HEK293 (cell line): Measurements from ENCODE around the gene TSPAN1.

Experiments used
- SALL2 ChIP-seq: fragments of 450-650 bp; formaldehyde crosslinking; IDR thresholded peaks from 2 replicates; pipeline ENCODE4 v1.5.0; 2017; ENCODE audit warnings: missing biosample characterization, mild to moderate bottlenecking, missing genetic modification characterization, borderline replicate concordance
- SETDB1 ChIP-seq: IDR thresholded peaks from one replicate; pipeline ENCODE4 v1.6.1; 2017; ENCODE audit warnings: mild to moderate bottlenecking, low read length, moderate library complexity, mixed read lengths; ENCODE audit not compliant: insufficient read length
- TRIM28 ChIP-seq: IDR thresholded peaks from 2 replicates; pipeline ENCODE4 v1.6.1; 2011; ENCODE audit warnings: low read length, control low read depth, borderline replicate concordance
- ZBTB17 ChIP-seq: fragments of 450-650 bp; formaldehyde crosslinking; IDR thresholded peaks from 2 replicates; pipeline ENCODE4 v1.5.1; 2016; ENCODE audit warnings: missing biosample characterization, missing genetic modification characterization
- ZNF138 ChIP-seq: fragments of 450-650 bp; formaldehyde crosslinking; IDR thresholded peaks from 2 replicates; pipeline ENCODE4 v1.5.1; 2016; ENCODE audit warnings: missing biosample characterization, missing genetic modification characterization, borderline replicate concordance
- ZNF146 ChIP-seq: fragments of 450-650 bp; formaldehyde crosslinking; IDR thresholded peaks from 2 replicates; pipeline ENCODE4 v1.5.1; 2016; ENCODE audit warnings: missing biosample characterization, missing genetic modification characterization
- ZNF223 ChIP-seq: fragments of 450-650 bp; formaldehyde crosslinking; IDR thresholded peaks from 2 replicates; pipeline ENCODE4 v1.5.1; 2016; ENCODE audit warnings: missing biosample characterization, missing genetic modification characterization
- ZNF324 ChIP-seq: fragments of 450-650 bp; formaldehyde crosslinking; IDR thresholded peaks from 2 replicates; pipeline ENCODE4 v1.5.1; 2016; ENCODE audit warnings: missing biosample characterization, missing genetic modification characterization
- ZNF707 ChIP-seq: fragments of 450-650 bp; formaldehyde crosslinking; IDR thresholded peaks from 2 replicates; pipeline ENCODE4 v1.5.1; 2016; ENCODE audit warnings: missing biosample characterization, missing genetic modification characterization
- TF ChIP-seq, protein P1 (sequence below): fragments of 450-650 bp; formaldehyde crosslinking; IDR thresholded peaks from 2 replicates; pipeline ENCODE4 v1.5.1; 2016; ENCODE audit warnings: missing biosample characterization, missing genetic modification characterization
- TF ChIP-seq, protein P2 (sequence below): fragments of 450-650 bp; formaldehyde crosslinking; IDR thresholded peaks from 2 replicates; pipeline ENCODE4 v1.5.1; 2016; ENCODE audit warnings: missing biosample characterization, missing genetic modification characterization

DNA sequence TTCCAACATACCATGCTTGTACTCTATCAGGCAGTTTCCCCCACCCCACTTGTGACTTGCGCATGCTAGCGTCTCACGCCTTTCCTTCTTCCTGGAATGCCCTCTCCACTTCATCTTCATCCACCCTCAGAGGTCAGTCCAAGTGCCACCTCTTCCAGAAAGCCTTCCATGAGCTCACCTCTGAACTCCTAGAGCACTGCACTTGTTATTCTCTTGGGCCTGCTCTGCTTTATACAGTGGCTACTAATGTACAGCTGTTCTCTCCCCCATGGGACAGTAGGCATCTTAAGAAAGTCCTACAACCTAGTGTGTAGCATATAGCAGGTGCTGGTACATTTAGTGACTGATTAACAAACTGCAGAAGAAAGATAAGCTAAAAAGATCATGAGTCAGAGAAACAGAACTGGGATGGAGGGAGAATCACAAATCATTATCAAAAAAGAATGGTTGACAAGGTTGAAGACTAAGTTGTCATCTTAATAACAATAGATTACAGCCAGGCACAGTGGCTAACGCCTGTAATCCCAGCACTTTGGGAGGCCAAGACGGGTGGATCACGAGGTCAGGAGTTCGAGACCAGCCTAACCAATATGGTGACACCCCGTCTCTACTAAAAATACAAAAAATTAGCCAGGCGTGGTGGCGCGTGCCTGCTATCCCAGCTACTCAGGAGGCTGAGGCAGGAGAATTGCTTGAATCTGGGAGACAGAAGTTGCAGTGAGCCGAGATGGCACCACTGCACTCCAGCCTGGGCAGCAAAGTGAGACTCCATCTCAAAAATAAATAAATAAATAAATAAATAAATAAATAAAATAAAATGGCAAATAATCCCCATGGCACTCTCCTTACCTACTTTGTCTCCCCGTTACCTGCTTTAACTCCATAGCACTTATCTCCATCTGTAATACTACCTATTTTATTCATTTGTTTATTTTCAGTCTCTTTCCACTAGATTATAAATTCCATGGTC, 16.3 kb upstream of the TSPAN1 start:
- TF ChIP-seq TRIM28 (no peak), ZNF223 (no peak), ZNF138 (tag by site-specific recombination) (no peak), ZNF146 (no peak), ZNF707 (tag by site-specific recombination) (no peak), SALL2 (tag by site-specific recombination) (no peak), ZNF324 (tag by site-specific recombination) (no peak), ZBTB17 (tag by site-specific recombination) (no peak), SETDB1 (no peak)
- TF ChIP-seq, protein P1, sequence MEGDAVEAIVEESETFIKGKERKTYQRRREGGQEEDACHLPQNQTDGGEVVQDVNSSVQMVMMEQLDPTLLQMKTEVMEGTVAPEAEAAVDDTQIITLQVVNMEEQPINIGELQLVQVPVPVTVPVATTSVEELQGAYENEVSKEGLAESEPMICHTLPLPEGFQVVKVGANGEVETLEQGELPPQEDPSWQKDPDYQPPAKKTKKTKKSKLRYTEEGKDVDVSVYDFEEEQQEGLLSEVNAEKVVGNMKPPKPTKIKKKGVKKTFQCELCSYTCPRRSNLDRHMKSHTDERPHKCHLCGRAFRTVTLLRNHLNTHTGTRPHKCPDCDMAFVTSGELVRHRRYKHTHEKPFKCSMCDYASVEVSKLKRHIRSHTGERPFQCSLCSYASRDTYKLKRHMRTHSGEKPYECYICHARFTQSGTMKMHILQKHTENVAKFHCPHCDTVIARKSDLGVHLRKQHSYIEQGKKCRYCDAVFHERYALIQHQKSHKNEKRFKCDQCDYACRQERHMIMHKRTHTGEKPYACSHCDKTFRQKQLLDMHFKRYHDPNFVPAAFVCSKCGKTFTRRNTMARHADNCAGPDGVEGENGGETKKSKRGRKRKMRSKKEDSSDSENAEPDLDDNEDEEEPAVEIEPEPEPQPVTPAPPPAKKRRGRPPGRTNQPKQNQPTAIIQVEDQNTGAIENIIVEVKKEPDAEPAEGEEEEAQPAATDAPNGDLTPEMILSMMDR (tag by site-specific recombination), result no peak
- TF ChIP-seq, protein P2, sequence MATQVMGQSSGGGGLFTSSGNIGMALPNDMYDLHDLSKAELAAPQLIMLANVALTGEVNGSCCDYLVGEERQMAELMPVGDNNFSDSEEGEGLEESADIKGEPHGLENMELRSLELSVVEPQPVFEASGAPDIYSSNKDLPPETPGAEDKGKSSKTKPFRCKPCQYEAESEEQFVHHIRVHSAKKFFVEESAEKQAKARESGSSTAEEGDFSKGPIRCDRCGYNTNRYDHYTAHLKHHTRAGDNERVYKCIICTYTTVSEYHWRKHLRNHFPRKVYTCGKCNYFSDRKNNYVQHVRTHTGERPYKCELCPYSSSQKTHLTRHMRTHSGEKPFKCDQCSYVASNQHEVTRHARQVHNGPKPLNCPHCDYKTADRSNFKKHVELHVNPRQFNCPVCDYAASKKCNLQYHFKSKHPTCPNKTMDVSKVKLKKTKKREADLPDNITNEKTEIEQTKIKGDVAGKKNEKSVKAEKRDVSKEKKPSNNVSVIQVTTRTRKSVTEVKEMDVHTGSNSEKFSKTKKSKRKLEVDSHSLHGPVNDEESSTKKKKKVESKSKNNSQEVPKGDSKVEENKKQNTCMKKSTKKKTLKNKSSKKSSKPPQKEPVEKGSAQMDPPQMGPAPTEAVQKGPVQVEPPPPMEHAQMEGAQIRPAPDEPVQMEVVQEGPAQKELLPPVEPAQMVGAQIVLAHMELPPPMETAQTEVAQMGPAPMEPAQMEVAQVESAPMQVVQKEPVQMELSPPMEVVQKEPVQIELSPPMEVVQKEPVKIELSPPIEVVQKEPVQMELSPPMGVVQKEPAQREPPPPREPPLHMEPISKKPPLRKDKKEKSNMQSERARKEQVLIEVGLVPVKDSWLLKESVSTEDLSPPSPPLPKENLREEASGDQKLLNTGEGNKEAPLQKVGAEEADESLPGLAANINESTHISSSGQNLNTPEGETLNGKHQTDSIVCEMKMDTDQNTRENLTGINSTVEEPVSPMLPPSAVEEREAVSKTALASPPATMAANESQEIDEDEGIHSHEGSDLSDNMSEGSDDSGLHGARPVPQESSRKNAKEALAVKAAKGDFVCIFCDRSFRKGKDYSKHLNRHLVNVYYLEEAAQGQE, result no peak
